ENCODE results near the gene CACUL1.

Gene CACUL1

GRCh38 chr10:118721539-118721876 is 33.3 kb downstream of the CACUL1 start:
- no peak for DNase-seq (ENCODE audit: low read depth)
- TF ChIP-seq CTCF (IDR thresholded peaks at IDR 0.05; ENCODE audit: control insufficient read depth, extremely low read depth, insufficient read depth): no peak
- no peak overlapping the region for H3K4me3 ChIP-seq (ENCODE audit: low read depth, low read length)

GRCh38 chr10:118720685-118721538 is 33.9 kb downstream of the CACUL1 start:
- peak; percentile 73 for TF ChIP-seq CTCF (IDR thresholded peaks at IDR 0.05; ENCODE audit: control insufficient read depth, extremely low read depth, insufficient read depth)
- DNase-seq (ENCODE audit: low read depth): peak; percentile 54
- H3K4me3 ChIP-seq (ENCODE audit: low read depth, low read length): no peak overlapping the region

- no peak for TF ChIP-seq CTCF (IDR thresholded peaks at IDR 0.05; ENCODE audit: control insufficient read depth, extremely low read depth, insufficient read depth)
- H3K4me3 ChIP-seq (ENCODE audit: low read depth, low read length): no peak overlapping the region
- DNase-seq (ENCODE audit: low read depth): no peak
Observed at GRCh38 chr10:118714366-118714765, 40.4 kb downstream of the CACUL1 start.

- no peak for DNase-seq (ENCODE audit: low read depth)
- TF ChIP-seq CTCF (IDR thresholded peaks at IDR 0.05; ENCODE audit: control insufficient read depth, extremely low read depth, insufficient read depth): no peak
- no peak overlapping the region for H3K4me3 ChIP-seq (ENCODE audit: low read depth, low read length)
Observed at GRCh38 chr10:118712930-118713634, 41.7 kb downstream of the CACUL1 start.

GRCh38 chr10:118712080-118712479 is 42.7 kb downstream of the CACUL1 start:
- no peak overlapping the region for H3K4me3 ChIP-seq (ENCODE audit: low read depth, low read length)
- DNase-seq (ENCODE audit: low read depth): no peak
- no peak for TF ChIP-seq CTCF (IDR thresholded peaks at IDR 0.05; ENCODE audit: control insufficient read depth, extremely low read depth, insufficient read depth)

- TF ChIP-seq CTCF (IDR thresholded peaks at IDR 0.05; ENCODE audit: control insufficient read depth, extremely low read depth, insufficient read depth): no peak
- H3K4me3 ChIP-seq (ENCODE audit: low read depth, low read length): no peak overlapping the region
- no peak for DNase-seq (ENCODE audit: low read depth)
Observed at GRCh38 chr10:118710487-118710886, 44.3 kb downstream of the CACUL1 start.

Data from LNCaP clone FGC (cell line).